ENCODE measurements around the gene KRTAP19-2.

DNA sequence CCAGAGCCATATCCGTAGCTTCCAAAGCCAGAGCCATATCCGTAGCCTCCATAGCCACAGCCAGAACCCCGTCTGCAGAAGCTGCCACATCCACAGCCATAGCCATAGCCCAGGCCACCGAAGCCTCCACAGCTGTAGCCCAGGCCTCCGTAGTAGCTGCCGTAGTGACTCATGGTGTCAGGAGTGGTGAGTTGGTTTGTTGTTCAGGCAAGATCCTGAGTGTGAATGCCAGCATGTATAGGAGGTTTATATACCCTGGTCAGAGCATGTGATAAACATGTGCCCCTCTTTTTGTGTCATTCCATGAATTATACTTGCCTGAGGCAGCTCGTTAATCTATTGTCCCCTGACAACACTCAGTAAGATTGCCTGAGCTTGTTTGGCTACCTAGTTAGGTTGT lies 7.1 kb downstream of the KRTAP19-2 start, which contains the start of gene KRTAP19-1:
- TF ChIP-seq, protein P1, sequence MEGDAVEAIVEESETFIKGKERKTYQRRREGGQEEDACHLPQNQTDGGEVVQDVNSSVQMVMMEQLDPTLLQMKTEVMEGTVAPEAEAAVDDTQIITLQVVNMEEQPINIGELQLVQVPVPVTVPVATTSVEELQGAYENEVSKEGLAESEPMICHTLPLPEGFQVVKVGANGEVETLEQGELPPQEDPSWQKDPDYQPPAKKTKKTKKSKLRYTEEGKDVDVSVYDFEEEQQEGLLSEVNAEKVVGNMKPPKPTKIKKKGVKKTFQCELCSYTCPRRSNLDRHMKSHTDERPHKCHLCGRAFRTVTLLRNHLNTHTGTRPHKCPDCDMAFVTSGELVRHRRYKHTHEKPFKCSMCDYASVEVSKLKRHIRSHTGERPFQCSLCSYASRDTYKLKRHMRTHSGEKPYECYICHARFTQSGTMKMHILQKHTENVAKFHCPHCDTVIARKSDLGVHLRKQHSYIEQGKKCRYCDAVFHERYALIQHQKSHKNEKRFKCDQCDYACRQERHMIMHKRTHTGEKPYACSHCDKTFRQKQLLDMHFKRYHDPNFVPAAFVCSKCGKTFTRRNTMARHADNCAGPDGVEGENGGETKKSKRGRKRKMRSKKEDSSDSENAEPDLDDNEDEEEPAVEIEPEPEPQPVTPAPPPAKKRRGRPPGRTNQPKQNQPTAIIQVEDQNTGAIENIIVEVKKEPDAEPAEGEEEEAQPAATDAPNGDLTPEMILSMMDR (IDR thresholded peaks at IDR 0.05): no peak
- TF ChIP-seq POLR2A (IDR thresholded peaks at IDR 0.05): no peak

Data from right lobe of liver (tissue), 4 donors.